ENCODE data around the gene DHCR24. TPM values are rescaled to one million over a fixed set of nuclear protein-coding genes. Genes with fewer than 3 reads are reported as not detected.

DHCR24 gene
- total and polyA plus RNA-seq, 2 of the 13 experiments (the other 11 are each of a cell fraction or from before 2014, with no cell fraction given): 374 to 448 TPM

DNA sequence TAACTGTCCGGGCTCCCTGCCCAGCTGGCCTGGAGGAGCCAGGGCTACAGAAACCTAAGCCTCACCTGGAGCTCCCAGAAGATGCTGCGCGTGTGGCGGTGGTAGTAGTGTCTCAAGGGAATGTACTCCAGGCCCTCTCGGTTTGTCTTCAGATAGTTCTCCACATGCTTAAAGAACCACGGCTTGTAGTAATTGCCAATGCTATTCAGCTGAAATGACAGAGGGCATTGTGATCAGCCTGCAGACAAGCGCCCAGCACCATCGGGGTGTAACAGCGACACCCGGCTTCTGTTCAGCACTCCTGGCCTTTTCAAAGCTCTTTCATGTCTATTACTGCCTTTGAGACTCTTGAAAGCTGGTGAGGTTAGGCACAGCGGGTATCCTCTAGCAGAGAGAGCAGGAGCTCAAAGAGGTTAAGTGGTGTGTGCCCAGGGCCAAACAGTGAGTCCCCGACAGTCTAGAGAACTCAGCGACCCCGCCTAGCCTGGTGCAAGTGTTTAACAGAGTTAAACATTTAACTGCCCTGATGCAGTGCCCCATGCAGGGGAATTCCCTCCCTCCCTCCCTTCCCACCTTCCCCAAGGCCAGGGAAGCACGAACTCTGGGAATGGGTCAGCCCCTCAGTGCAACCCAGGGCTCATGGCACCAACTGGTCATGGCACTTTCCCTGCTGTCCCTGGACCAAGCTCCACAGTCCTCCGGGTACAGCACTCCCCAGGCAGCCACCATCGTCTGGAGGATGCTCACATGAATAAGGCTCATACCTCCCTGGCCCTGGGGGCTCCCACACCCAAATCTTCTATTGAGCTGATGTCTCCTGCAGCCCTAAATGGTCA is 21.5 kb downstream of the DHCR24 start (continued):
- TF ChIP-seq, protein P1, sequence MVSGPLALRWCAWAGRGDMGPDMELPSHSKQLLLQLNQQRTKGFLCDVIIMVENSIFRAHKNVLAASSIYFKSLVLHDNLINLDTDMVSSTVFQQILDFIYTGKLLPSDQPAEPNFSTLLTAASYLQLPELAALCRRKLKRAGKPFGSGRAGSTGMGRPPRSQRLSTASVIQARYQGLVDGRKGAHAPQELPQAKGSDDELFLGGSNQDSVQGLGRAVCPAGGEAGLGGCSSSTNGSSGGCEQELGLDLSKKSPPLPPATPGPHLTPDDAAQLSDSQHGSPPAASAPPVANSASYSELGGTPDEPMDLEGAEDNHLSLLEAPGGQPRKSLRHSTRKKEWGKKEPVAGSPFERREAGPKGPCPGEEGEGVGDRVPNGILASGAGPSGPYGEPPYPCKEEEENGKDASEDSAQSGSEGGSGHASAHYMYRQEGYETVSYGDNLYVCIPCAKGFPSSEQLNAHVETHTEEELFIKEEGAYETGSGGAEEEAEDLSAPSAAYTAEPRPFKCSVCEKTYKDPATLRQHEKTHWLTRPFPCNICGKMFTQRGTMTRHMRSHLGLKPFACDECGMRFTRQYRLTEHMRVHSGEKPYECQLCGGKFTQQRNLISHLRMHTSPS (CRISPR knock-in tag; IDR thresholded peaks at IDR 0.05; ENCODE audit: low read depth): peak; percentile 94
- TF ChIP-seq TEAD2 (CRISPR knock-in tag; IDR thresholded peaks at IDR 0.05) (no peak), DNMT1 (CRISPR knock-in tag; IDR thresholded peaks at IDR 0.05) (no peak), ZNF558 (CRISPR knock-in tag; IDR thresholded peaks at IDR 0.05; ENCODE audit: borderline replicate concordance) (peak; percentile 40; the same call in 1 of the 2 replicates), ZBTB1 (CRISPR knock-in tag; IDR thresholded peaks at IDR 0.05; ENCODE audit: borderline replicate concordance) (no peak), SMARCE1 (IDR thresholded peaks at IDR 0.05; ENCODE audit: borderline replicate concordance) (no peak), MTF1 (CRISPR knock-in tag; IDR thresholded peaks at IDR 0.05) (no peak), ZNF138 (CRISPR knock-in tag; IDR thresholded peaks at IDR 0.05; ENCODE audit: low read depth) (no peak), RXRA (CRISPR knock-in tag; IDR thresholded peaks at IDR 0.05) (peak; percentile 92; the same call in 1 of the 2 replicates), ZNF678 (CRISPR knock-in tag; IDR thresholded peaks at IDR 0.05) (no peak), GABPA (IDR thresholded peaks at IDR 0.05; ENCODE audit: low read depth, low read length) (no peak), GABPA (CRISPR knock-in tag; IDR thresholded peaks at IDR 0.05; ENCODE audit: low read depth) (peak; percentile 56; the same call in 1 of the 2 replicates), PRMT3 (CRISPR knock-in tag; IDR thresholded peaks at IDR 0.05; ENCODE audit: borderline replicate concordance, low read depth) (no peak), ZSCAN9 (CRISPR knock-in tag; IDR thresholded peaks at IDR 0.05; ENCODE audit: borderline replicate concordance) (peak; percentile 65; the same call in 1 of the 2 replicates)
- TF ChIP-seq, protein P2, sequence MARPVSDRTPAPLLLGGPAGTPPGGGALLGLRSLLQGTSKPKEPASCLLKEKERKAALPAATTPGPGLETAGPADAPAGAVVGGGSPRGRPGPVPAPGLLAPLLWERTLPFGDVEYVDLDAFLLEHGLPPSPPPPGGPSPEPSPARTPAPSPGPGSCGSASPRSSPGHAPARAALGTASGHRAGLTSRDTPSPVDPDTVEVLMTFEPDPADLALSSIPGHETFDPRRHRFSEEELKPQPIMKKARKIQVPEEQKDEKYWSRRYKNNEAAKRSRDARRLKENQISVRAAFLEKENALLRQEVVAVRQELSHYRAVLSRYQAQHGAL (CRISPR knock-in tag; IDR thresholded peaks at IDR 0.05; ENCODE audit: not compliant biosample characterization): no peak
- TF ChIP-seq, protein P3, sequence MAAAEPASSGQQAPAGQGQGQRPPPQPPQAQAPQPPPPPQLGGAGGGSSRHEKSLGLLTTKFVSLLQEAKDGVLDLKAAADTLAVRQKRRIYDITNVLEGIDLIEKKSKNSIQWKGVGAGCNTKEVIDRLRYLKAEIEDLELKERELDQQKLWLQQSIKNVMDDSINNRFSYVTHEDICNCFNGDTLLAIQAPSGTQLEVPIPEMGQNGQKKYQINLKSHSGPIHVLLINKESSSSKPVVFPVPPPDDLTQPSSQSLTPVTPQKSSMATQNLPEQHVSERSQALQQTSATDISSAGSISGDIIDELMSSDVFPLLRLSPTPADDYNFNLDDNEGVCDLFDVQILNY (CRISPR knock-in tag; conservative IDR thresholded peaks at IDR 0.05): no peak
- TF ChIP-seq, protein P4, sequence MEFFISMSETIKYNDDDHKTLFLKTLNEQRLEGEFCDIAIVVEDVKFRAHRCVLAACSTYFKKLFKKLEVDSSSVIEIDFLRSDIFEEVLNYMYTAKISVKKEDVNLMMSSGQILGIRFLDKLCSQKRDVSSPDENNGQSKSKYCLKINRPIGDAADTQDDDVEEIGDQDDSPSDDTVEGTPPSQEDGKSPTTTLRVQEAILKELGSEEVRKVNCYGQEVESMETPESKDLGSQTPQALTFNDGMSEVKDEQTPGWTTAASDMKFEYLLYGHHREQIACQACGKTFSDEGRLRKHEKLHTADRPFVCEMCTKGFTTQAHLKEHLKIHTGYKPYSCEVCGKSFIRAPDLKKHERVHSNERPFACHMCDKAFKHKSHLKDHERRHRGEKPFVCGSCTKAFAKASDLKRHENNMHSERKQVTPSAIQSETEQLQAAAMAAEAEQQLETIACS (CRISPR knock-in tag; IDR thresholded peaks at IDR 0.05): no peak
- TF ChIP-seq, protein P5, sequence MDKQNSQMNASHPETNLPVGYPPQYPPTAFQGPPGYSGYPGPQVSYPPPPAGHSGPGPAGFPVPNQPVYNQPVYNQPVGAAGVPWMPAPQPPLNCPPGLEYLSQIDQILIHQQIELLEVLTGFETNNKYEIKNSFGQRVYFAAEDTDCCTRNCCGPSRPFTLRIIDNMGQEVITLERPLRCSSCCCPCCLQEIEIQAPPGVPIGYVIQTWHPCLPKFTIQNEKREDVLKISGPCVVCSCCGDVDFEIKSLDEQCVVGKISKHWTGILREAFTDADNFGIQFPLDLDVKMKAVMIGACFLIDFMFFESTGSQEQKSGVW (CRISPR knock-in tag; IDR thresholded peaks at IDR 0.05; ENCODE audit: borderline replicate concordance): no peak
- TF ChIP-seq, protein P6, sequence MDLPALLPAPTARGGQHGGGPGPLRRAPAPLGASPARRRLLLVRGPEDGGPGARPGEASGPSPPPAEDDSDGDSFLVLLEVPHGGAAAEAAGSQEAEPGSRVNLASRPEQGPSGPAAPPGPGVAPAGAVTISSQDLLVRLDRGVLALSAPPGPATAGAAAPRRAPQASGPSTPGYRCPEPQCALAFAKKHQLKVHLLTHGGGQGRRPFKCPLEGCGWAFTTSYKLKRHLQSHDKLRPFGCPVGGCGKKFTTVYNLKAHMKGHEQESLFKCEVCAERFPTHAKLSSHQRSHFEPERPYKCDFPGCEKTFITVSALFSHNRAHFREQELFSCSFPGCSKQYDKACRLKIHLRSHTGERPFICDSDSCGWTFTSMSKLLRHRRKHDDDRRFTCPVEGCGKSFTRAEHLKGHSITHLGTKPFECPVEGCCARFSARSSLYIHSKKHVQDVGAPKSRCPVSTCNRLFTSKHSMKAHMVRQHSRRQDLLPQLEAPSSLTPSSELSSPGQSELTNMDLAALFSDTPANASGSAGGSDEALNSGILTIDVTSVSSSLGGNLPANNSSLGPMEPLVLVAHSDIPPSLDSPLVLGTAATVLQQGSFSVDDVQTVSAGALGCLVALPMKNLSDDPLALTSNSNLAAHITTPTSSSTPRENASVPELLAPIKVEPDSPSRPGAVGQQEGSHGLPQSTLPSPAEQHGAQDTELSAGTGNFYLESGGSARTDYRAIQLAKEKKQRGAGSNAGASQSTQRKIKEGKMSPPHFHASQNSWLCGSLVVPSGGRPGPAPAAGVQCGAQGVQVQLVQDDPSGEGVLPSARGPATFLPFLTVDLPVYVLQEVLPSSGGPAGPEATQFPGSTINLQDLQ (CRISPR knock-in tag; IDR thresholded peaks at IDR 0.05): no peak

Data from HepG2 (cell line).